ENCODE results near the gene CPA4.

Gene CPA4

DNA sequence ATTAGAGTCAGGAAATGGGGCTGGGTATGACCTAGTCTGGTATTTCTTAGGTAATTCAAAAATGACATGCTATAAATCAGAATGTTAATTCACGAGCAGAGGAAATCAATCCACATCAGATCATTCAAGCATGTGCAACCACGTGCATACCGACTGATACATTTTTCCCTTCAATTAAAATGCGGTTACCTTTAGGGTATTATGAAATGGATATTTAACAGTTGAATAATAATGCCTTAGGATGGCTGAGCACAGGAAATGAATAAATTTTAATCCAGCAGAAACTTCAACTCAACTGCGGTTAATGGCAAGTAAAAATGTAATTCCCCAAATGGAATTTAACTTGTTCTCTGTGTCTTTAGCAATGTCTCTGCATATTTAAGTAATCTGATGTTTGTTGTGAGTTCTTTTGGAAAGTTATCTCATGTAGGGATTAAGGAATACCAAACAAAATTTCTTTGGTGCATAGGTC, 17.1 kb upstream of the CPA4 start:
- no peak for DNase-seq

DNA sequence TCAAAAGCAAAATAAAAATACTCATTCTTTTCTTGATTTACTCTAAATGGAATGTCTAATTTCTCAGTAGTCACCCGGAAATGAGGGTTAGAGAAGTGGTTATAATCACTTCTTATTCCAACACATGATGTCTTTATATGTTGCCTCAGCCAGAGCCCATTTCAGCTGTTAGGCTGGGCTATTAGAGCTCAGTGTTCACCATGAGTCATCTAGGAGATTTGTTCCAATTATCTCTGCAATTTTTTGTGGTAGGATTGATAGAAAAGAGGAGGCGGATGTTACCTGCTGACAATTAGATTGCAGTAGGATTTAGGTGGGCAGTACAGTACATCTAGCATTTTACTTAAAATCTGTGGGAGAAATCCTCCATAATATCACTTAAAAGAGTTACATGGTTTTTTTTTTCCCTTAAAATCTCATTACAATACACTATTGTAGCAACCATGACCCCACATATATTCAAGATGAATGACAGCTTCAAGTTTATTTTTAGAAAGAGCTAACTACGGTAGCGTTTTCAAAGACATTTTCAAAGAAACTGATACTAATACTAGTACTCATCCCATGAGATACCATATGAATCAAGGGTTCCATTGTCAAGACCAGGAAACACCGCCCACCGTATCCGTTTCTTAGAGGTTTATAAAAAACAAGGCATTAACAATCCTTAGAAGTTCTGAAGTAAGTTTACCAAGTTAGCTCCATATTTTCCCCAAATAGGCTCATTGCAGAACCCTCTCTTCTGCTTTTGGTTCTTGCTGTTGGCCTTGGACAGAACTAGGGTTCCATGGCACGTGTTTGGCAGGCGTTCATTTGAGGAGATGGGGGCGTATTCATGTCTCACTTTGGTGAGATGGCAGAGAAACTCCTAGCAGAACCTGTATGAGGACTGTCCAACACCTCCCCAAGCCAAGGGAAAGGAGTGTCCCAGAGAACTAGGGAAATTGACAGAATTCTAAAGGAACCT, 15.9 kb upstream of the CPA4 start:
- no peak for DNase-seq

DNA sequence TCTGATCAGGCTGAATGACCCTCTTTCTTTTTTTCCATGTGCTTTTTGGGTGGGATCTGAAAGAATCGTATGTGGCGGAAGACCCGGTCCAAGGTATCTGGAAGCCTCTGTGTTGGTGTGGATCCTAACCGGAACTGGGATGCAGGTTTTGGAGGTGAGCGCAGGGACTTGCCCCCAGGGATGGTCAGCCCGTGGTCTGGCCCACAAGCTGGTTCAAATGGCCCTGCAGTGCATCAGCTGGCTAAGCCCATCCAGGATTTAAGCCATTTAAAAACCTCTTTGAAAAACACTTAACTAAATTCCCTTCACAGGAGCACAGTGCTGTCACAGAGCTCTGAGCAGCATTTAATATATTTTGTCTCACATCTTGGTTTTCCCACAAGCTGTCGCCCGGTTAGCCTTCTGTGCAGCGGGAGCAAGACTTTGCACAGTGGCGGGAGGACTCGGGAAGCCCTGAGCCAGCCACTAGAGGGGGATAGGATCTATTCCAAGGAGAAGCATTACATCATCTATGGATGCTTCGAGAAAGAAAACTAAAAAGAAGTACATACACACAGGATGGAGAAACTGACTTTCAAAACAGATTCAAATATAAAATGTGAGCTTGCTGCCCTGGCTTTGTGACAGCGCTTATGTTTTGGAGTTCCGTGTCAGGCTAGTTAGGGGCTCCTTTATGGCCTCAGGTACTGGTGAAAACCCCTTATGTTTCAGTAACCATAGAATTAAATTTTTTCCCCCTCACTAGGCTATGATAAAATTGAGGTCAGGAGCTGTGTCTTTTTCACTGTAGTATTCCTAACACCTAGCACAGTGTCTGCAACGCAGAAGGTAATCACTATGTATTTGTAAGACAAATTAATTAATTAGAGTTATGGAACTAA, 15.0 kb upstream of the CPA4 start:
- DNase-seq = no peak

DNA sequence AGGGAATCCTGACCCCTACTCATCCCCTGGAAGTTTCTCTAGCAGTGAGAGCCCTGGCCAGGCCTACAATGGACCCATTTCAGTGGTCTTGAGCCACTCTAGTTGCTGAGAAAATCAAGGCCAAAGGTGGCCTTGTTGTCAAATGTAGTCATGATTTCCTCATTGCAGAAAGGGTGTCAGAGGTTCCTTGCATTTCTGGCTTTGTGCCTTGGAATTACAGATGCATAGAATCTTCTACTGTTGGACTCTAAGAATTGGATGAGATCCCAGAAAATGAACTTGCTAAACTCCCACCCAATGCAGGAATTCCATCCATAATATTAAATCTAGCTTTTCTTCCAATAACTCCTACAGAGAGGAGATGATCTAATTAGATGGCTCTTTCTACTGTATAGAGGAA, 14.1 kb upstream of the CPA4 start:
- DNase-seq = no peak

DNA sequence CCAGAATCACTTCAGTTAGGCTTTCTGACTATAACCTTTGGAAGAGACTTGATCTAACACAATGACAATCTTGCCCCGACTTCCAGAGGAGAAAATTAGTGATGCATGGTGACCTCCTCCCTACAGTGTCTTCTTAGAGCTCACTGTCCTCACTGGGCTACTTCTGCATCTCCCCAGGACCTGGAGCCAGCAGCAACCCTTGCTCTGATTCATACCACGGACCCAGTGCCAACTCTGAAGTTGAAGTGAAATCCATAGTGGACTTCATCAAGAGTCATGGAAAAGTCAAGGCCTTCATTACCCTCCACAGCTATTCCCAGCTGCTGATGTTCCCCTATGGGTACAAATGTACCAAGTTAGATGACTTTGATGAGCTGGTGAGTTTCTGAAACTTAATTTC, 13.7 kb upstream of the CPA4 start:
- no peak for DNase-seq

DNA sequence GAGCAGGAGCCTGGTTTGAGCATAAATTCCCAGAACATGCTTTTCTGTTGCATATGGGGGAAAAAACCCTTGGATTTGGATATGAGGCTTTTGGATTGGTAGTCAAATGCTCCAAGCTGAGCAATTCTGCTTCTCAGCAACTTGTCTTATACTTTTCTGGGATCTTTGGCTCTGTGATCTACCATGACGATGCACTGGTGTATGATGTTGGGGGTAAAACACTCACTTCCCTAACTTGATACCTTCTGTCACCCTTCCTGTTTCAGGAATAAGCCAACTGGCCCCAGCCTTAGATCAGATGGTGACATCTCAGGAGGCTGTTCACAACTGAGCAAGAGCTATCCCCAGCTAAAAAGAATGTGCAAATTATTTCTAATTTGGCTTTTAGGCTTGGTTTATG, 13.1 kb upstream of the CPA4 start:
- DNase-seq = no peak

DNA sequence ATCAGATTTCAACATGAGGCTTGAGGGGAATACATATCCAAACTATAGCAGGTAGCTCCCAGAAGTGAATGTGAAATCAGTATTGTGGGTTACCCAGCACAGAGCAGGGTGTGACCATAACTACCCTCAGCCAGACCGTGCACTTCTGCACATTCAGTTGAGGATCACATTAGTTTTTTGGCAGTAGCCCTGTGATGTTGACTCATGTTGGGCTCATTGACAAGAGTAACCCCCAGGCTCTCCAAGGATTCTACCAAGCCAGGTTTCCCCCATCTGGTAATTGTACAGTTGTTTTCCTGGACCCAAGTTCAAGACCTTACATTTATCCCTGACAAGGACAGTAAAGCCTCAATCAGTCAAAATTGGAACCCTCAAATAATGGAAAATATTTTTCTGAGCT, 11.7 kb upstream of the CPA4 start:
- DNase-seq = no peak

DNA sequence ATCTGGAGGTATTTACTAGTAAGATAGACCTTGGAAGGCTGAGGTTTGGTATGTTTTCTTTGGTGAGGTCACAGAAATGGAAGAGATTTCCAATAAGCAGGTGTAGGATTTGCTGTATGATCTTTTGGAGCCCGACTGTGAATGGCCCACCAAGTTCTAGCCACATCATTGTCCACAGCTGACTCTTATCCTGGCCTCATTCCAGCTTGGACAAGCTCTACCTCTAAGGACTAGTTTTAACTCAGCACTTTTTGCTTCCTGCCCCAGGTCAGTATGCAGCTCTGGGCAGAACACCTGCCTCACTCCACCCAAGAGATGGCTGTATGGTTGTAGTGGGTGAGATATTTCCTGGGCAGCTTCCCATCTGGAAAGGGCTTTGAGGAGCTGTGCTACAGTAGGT, 6.1 kb upstream of the CPA4 start:
- no peak for DNase-seq

DNA sequence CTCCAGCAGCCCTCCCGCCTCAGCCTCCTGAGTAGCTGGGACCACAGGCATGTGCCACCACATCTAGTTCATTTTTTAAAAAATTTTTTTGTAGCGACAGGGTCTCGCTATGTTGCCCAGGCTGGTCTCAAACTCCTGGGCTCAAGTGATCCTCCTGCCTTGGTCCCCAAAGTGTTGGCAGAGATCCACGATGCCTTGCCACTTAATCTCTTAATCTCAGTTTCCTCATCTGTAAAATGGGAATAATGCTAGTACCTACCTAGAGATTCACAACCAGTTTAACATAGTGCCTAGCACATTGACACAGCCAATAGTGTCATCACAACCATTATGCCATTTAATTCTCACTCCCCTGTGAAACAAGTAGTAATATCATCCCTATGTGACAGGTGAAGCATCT, 4.8 kb upstream of the CPA4 start:
- DNase-seq = no peak

DNA sequence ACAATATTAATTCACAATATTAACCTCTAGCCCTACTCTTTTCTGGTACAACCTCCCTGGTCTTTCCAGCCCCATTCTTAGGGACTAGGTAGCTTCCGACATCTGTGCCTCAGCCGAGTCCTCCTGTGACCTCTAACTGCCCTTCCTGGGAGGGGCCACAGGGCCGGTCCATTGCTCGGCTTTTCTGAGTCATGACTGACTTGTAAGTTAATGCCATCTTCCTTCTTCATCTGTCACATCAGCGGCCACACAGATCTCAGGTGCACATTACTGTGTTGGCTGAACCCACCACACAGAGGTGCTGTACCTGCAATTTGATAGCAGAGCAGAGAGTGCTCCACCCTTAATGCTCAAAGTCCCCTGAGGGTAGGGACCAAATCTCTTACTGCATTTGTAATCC, 4.1 kb upstream of the CPA4 start:
- DNase-seq = no peak

DNA sequence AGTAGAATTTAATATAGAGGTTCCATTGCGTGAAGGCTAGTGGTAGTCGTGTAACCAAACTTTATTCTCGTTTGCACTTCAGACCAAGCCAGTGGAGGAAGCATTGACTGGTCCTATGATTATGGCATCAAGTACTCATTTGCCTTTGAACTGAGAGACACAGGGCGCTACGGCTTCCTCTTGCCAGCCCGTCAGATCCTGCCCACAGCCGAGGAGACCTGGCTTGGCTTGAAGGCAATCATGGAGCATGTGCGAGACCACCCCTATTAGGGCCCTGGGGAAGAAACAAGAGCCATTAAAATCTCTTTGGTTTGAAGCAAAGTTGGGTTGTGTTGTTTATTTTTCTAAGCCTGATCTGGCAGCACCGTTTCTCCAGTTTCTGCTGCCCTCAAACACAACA, 3.5 kb upstream of the CPA4 start:
- DNase-seq = no peak

DNA sequence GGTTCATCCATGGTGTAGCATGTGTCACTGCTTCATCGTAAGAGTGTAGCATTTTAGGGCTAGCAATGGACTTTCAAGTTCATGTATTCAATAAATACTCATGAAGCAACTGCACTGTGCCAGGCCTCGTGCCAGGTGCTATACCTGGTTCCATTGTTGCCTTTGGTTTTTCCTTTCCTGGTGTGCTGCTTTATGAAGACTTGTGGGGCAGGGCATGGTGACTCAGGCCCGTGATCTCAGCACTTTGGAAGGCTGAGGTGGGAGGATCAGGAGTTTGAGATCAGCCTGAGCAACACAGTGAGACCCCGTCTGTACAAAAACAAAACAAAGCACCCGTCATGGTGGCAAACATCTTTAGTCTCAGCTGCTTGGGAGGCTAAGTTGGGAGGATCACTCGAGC, 2.2 kb upstream of the CPA4 start:
- DNase-seq = no peak

DNA sequence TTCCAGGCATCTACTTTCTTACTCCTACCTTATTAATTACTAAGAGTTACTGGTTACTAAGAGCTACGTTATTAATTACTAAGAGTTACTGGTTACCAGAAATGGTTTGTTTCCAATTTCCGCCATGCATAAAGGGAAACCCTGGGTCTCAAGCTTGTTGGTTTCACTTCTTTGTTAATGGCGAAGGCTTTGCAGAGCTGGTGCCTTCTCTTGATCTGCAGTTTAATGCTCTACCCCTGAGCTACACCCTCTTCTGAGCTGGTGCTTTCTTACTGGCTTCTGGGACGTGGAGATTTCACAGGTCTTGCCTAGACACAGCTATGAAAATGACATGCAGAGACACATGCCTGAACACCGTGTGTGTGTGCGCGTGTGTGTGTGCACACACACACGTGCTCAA, 560 bp downstream of the CPA4 start:
- no peak for DNase-seq

DNA sequence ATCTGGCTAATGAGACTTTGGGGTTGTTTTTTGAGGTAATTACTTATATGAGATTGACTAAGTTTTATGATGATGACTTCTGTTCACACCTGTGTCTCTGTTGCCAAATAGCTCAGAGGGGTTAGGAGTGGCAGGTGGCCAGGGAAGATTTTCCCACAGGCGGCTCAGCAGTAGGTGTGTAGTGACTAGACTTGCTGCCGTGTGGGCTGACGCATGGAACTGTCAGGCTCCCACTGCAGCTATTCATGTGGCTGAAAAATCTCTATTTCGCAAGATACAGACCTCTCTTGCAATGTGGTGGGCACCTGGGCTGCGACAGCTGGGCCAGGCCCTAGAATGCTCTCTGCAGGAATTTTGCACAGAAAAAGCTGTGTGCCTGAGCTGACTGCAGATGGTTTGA, 1.4 kb downstream of the CPA4 start:
- no peak for DNase-seq

DNA sequence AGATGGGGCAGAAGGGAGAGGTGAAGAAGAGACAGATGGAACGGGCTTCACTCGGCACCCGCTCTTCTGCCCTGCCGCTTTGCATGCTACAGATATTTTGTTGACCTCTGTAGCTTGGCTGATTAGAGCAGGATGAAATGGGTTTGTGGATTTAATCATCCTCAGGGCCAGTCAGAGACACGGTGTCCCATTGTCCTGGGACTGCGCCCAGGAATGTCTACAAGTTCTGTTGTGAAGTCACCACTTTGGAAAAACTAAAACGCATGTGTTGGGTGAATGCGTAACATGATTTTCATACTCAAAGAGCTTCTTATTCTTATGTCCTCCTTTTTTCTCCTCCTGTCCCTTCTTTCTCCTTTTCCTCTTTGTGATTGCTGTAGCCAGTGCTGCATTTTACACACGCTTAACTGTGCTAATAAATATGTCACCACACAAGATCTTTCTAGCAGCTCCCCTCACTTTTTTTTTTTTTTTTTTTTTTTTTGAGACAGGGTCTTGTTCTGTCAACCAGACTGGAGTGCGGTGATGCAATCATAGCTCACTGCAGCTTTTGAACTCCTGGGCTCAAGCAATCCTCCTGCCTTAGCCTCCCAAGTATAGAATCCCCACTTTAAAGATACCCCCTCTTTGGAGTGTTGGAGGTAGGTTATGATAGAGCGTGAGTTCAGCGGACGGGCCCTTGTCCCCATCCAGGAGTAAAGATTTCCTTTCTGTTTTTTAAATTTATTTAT, 3.4 kb downstream of the CPA4 start:
- no peak for DNase-seq

DNA sequence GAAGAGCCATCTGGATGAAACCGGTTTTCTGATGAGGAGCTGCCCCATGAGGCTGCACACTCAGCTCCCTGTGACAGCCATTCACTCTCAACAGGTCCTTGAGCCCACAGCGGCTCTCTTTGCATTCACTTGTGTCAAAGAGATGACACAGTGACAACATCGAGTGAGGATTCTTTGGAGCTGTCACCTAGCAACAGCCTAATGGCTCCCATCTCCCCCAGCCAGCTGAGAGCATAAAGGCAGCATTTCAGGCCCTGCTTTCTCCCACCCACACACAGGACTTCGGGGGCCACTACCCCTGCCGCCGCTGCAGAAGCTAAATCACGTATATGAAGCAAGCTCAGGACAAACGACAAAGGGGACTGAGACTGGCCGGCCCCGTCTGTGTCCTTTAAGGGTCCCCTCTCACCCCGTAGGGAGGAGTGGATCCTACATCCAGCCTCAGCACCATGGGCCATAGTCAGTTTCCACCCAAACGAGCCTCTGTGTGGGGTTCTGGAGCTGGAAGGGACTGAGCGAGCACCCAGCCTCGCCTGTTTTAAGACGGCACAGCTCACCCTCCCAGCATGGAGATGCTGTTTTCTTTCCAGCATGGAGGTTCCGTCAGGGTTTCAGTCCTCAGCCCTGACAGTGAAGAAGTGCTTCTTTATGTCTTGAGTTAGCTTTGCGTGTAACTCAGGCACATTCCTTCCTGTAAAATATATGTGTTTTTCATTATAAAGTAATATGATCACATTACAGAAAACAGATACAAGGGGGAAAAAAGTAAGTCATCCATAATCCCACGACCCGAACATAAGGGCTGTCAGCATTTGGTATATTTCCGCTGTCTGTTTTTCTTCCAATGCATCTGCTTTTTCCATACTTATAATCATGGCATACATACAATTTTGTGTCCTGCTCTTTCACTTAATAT, 4.9 kb downstream of the CPA4 start:
- DNase-seq = peak; percentile 51

DNA sequence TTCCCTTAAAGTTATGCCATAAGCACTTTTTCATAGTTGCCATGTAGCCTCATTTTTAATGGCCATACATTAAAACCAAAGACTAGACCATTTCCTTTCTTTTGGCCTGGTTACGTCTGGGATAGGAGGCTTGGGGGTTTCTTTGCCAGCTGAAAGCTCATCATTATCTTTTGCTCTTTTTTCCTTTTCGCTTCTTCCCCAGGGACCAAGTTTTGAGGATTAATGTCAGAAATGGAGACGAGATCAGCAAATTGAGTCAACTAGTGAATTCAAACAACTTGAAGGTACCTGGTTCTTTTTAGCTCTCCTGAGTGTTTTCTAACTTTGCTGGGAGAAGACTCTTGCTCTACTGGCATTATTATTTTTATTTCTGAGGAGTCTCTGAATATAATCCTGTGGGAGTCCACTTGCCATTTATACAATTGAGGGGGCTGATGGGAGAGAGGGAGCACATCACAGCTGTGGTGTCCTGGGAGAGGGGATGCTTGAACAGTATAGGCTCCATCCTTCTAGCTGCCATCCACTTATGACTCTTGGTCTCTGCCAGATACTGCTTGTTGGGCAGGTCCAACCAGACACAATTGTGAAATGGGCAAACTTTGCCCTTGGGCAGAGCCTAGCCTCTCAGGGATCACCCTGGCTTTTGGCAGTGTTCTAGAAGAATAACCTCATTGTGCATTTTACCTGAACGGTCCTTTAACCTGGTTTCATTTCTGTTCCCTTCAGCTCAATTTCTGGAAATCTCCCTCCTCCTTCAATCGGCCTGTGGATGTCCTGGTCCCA, 5.8 kb downstream of the CPA4 start:
- no peak for DNase-seq

DNA sequence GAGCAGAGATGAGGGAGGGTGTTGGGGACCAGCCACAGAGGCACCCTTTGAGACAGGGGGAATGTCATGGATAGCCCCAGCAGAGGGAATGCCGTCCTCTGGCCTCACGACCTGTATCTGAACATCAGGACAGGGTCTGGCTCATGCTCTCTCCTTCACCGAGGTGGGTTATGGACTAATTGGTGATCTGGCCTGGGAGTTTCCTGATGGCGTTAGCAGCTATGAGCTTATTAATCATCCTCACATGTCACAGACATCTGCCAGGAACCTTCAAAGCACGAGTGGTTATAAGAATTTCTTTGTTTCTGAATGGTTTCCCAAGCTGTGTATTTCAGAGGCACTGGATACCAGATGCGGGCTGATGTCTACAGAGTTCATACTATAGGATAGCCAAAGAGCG, 6.9 kb downstream of the CPA4 start:
- no peak for DNase-seq

DNA sequence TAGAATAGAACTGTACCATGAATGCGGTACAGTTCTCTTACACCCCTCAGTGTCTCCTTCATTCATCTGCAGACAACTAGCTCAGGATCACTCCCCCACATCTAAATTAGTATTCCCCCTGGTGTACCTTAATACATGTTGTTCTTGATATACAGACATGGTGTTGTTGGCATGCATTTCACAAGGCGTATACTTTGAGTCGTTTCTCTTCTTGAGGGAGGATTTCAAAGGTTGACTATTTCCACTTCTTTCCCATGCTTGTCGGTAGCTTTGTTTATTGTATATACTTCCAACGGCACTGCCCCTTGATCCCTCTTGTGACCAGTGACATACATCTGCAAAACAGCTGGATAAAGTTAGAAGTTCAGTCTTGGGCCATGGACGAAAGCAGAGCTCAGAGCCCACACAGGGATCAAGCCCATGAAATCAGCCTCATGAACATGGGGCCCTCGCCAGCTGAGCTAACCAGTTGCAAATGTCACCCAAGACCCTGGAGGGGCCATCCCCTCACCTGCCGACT, 8.6 kb downstream of the CPA4 start:
- no peak for DNase-seq

DNA sequence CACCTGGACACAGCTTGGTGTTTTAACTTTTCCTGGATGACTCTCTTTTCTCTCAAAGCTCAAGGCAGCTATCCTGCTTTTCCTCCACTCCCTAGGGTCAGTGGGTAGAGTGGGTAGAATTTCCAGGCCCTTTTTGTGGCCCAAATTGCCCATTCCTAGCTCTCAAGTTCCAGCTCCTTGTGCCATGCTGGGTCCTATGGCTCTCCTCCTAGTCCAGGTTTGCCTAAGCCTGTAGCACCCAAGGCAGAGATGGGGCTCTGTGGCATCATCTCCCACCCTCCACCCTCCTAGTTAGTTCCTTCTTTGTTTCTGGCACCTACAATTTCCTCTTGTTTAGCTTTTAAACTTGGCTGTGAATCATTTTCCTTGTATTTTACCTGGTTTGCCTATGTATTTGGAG, 9.7 kb downstream of the CPA4 start:
- no peak for DNase-seq

DNA sequence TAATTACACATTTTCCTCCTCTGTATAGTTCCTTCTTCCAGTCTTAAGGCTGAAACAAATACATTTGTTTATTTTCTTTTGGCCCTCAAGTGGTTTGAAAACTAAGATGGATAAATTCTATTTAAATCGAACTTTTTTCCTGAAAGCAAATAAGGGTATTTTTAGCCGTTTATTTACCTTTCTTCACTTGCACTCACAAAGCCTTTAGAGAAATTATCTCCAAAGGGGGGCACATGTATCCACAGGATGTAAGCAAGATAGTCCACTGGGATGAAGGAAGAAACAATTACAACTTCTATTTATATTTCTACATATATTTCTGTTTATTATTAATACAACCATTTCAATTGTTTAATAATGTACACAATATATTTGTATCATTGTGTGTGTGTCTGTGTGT, 10.2 kb downstream of the CPA4 start:
- no peak for DNase-seq

All from NCI-H510A (cell line).